CD4-positive, alpha-beta T cell treated with Interleukin-1 beta for 1 hour (primary cell): ENCODE results near the gene ATP6V1F.

ENCODE experiments used
- DNase-seq, 2 donors: peaks; one replicate each; pipeline ENCODE4 v3.0.0-alpha.2; 2020 to 2022

ATP6V1F gene

DNA sequence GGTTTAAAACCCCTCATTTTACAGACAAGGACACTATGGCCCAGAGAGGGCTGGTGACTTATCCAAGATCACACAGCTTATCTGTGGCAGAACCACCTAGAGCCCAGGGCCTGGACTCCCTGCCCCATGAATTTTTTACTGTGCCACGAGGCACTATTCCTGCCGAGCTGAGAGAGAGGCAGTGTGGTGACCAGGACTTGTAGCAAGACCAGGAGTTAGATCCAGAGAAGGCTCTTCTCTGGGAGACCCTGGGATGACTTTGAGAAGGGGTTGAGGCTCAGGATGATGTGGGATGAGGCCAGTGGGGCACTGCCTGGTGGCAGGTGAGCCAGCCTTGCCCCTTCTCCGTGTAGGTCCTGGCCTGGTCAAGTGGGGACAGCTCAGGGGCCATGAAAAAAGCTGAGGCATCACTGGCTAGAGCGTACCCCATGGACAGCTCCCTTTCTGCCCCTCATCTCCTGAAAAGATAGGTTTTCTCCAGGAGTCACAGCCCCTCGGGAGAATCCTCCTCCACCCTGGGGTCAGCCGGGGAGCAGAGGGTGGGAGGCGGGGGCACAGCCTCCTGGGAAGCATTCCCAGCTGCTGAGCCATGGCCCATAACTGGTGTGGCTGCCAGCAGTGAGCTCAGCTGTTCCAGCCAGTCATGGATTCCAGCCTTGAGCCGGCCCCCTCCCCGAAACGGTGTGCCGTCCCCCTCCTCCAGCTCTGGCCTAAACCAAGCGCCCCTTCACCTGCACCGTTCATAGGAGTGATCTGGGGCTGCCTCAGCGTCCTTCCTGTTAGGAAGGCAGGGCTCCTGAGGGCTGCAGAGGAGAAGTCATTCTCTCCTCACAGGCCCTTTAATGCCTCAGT, 26.6 kb upstream of the ATP6V1F start:
- no peak for DNase-seq

DNA sequence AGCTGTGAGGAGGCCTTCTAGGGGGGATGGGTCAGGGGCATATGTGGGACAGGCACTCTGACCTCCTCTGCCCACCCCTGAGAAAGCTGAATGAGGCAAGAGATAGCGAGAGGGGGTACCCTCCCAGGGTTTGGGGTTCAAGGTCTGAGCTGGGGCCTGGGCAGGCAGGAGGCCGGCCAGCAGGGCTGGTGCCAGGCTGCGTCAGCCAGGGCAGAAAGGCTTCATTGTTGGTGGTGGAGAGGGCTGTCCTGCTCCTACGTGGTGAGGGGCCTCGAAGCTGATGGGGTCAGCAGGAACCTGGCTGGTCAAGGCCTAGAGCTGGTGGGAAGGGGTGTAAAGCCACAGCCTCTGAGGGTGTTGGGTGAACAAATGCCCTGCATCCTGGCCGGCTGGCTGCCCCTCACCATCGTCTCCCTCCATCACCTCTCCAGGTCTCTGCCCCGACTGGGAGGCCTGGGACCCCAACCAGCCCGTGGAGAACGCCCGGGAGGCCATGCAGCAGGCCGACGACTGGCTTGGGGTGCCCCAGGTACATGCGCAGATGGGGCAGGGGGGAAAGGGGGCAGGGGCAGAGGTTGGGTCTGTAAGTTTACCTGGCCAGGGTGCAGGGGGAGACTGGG, 25.8 kb upstream of the ATP6V1F start:
- DNase-seq: no peak

DNA sequence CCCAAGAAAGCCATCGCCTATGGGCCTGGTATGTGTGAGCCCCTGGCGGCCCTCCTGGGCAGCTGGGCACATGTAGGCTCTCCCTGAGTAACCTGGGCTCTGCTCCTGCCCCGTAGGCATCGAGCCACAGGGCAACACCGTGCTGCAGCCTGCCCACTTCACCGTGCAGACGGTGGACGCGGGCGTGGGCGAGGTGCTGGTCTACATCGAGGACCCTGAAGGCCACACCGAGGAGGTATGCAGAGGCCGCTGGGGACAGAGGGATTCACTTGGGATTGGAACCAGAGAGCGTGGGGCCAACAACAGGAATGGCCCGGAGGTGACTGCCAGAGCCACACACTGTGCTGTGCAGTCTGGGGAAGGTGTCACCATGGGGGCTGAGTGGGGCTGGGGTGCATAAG, 25.1 kb upstream of the ATP6V1F start:
- DNase-seq: no peak

DNA sequence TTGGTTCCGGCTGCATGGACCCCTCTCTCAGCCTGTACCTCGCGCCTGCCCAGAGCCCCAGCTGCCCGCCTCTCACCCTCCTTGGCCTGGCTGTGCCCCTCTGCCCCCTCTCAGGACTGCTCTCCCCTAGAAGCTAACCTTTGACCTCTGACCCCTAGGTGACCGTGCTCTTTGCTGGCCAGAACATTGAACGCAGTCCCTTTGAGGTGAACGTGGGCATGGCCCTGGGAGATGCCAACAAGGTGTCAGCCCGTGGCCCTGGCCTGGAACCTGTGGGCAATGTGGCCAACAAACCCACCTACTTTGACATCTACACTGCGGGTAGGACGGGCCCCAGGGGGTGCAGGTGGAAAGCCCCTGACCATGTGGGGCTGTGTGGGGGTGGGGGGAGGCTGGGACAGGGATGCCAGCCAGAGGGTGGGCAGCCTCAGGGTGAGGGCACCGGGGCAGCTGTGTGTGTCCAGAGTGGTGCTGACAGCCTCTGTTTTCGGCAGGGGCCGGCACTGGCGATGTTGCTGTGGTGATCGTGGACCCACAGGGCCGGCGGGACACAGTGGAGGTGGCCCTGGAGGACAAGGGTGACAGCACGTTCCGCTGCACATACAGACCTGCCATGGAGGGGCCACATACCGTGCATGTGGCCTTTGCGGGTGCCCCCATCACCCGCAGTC, 24.4 kb upstream of the ATP6V1F start:
- no peak for DNase-seq

DNA sequence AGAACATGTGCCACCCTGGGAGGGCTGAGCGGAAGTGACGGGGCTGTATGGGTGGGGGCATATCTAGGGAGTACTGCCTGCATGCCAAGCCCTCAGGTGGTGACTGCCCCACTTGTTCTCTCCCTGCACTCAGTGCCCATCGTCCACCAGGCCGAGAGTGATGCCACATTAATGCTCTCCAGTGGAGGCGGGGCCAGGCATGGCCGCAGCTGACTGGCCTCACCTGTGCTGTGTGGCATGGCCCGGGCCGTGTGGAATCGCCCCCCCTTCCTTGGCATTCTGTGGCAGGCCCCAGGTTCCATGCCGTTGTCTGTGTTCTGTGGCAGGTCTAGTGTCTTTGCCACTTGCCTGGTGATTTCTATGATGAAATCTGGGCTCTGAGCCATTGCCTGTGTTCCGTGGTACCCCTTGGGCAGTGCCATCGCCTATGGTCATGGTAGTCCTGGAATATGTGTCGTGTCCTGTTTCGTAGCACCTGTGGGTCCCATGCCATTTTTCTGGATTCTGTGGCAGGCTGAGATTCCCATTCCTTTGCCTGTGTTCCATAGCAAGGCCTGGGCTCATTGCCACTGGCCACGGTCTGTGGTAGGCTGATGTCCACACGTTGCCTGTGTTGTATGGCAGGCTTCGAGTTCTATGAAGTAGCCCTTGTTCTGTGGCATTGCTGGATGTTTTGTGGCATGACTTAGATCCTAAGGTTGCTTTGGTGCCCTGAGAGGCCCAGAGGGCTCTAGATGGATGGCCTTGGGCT, 23.5 kb upstream of the ATP6V1F start:
- DNase-seq: no peak

DNA sequence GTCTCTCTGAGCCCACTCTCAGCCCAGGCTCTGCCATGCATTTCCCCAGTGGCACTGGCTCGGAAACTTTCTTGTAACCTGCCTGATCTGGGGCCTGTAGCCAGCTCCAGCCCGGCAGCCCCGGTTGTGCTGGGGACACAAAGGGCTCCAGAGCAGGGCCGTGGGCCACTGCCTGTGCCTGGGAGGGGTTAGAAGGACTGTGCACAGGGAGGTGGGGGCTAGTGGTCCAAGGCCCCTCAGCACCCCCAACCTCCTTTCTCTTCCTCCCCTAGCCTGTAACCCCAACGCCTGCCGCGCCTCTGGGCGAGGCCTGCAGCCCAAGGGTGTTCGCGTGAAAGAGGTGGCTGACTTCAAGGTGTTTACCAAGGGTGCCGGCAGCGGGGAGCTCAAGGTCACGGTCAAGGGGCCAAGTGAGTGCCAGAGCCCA, 22.9 kb upstream of the ATP6V1F start:
- no peak for DNase-seq

DNA sequence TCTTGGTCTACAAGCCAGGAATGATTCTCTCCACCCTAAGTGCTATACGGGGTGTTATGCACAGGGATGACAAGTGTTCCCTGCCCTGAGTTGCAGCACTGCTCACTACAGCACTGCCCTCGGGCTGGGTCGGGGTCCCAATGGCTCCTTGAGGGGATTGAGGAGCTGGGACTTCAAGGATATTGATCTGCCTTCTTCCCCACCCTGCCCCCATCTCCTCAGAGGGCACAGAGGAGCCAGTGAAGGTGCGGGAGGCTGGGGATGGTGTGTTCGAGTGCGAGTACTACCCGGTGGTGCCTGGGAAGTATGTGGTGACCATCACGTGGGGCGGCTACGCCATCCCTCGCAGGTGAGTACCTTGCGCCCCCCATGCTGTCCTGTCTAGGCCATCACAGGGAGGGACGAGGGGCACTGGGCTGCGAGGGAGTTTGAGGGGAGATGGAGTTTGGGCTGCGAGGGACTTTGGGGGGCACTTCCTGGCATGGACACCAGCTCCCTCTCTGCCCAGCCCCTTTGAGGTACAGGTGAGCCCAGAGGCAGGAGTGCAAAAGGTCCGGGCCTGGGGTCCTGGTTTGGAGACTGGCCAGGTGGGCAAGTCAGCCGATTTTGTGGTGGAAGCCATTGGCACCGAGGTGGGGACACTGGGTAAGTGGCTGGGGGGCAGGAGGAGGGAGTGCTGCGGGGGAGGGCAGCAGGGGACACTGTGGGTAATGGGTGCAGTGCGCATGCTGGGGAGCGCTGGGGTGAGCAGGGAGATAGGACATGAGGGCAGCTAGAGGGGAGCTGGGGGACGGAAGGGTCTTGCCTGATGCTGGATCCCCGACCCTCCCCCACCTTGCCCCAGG, 22.1 kb upstream of the ATP6V1F start:
- no peak for DNase-seq

DNA sequence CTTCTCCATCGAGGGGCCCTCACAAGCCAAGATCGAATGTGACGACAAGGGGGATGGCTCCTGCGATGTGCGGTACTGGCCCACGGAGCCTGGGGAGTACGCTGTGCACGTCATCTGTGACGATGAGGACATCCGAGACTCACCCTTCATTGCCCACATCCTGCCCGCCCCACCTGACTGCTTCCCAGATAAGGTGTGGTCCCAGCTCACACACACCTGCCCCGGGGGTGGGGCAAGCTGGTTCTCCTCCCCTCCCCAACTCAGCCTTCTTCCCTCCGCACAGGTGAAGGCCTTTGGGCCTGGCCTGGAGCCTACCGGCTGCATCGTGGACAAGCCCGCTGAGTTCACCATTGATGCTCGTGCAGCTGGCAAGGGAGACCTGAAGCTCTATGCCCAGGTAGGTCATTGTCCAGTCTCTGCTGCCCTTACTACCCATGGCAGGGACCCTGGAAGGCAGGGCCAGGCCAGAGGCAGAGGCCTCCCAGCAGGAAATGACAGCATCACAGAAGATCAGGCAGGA, 21.4 kb upstream of the ATP6V1F start:
- DNase-seq: peak; percentile 12 to 18

DNA sequence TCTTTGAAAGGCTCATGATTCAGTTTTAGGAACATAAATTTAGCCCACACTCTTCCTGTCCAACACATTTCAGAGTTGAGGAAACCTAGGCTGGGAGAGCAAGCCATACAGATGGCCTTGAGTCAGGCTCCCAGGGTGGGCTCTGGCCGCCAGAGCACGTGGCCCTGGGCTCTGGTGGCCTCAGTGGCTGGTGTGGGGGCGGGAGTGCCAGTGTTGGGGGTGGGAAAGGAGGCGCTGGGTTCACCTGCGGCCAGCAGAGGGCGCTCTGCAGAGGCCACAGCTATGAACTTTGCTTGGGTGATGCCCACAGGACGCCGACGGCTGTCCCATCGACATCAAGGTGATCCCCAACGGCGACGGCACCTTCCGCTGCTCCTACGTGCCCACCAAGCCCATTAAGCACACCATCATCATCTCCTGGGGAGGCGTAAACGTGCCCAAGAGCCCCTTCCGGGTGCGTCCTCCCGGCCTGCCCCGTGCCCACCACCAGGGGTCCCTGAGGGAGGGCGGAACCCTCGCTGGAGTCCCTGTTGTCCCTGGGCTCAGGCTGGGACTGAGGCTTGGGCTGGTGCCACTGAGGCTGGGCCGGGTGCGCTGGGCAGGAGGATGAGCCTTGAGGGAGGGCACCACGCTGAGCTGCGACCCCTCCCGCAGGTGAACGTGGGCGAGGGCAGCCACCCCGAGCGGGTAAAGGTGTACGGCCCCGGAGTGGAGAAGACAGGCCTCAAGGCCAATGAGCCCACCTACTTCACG, 20.6 kb upstream of the ATP6V1F start:
- peak; percentile 46 to 55 for DNase-seq

DNA sequence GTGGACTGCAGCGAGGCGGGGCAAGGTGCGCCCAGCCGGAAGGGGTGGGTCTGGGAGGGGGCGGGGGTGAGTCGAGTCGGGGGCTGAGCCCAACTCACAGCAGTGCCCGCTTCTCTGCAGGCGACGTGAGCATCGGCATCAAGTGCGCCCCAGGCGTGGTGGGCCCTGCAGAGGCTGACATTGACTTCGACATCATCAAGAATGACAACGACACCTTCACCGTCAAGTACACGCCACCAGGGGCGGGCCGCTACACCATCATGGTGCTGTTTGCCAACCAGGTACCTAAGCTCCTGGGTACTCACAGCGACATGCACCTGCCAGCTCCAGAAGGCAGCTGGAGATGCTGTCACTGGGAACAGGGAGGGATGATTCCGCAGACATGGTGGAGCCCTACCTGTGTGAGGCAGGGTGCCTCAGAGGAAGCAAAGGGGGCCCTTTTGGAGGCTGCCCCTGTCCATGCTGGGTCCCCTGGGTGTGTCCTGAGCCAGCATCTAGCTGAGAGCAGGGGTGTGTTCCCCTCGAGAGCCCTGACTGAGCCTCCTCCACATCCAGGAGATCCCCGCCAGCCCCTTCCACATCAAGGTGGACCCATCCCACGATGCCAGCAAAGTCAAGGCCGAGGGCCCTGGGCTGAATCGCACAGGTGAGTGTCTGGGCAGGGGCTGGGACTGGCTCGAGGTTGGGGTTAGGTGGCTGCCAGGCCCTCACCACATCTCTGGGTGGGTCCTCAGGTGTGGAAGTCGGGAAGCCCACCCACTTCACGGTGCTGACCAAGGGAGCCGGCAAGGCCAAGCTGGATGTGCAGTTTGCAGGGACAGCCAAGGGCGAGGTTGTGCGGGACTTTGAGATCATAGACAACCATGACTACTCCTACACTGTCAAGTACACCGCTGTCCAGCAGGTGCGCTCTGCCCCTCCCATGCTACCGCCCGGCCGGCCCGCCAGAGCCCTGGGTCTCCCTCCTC, 19.7 kb upstream of the ATP6V1F start:
- DNase-seq: no peak

DNA sequence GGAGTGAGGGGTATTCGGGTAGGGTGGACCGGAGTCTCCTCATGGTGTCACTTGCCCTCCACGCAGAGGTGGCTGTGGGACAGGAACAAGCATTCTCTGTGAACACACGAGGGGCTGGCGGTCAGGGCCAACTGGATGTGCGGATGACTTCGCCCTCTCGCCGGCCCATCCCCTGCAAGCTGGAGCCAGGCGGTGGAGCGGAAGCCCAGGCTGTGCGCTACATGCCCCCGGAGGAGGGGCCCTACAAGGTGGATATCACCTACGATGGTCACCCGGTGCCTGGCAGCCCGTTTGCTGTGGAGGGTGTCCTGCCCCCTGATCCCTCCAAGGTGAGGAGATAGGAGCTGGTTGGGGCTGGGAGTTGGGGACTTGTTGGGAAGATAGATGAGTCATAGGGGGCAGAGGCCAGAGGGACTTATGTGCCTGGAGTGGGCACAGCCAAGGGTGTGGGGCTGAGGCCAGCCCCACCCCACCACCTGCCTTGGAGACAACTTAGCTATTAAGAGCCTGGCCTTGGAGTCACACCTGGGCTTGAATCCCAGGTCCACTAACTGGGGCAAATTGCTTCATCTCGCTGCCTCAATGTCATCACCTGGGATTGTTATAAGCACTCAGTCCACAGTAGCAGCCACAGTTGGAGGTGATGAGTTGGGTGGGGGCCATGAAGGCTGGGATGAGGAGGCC, 18.6 kb upstream of the ATP6V1F start:
- no peak for DNase-seq

DNA sequence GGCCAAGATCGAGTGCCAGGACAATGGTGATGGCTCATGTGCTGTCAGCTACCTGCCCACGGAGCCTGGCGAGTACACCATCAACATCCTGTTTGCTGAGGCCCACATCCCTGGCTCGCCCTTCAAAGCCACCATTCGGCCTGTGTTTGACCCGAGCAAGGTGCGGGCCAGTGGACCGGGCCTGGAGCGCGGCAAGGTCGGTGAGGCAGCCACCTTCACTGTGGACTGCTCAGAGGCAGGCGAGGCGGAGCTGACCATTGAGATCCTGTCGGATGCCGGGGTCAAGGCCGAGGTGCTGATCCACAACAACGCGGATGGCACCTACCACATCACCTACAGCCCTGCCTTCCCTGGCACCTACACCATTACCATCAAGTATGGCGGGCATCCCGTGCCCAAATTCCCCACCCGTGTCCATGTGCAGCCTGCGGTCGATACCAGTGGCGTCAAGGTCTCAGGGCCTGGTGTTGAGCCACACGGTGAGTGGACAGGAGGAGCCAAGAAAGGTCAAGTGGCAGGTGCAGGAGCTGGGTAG, 17.8 kb upstream of the ATP6V1F start:
- DNase-seq: no peak

DNA sequence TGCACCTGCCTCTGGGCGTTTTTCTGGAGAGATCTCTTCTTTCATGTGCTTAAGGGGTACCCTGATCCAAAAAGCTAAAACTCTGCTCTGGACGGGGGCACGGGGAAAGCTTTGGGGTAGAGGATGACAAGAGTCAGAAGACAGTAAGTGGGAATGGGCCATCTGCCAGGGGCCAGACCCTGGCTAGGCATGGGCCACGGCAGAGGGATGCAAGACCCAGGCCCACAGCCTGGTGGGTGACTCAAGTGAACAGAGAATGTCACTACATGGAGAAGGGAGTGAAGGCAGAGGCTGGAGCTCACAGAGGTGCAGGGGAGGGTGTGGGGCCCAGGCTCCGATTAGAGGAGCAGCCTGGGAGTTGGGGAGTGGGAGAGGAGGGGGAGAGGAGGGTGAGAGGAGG, 17.2 kb upstream of the ATP6V1F start:
- DNase-seq: no peak

DNA sequence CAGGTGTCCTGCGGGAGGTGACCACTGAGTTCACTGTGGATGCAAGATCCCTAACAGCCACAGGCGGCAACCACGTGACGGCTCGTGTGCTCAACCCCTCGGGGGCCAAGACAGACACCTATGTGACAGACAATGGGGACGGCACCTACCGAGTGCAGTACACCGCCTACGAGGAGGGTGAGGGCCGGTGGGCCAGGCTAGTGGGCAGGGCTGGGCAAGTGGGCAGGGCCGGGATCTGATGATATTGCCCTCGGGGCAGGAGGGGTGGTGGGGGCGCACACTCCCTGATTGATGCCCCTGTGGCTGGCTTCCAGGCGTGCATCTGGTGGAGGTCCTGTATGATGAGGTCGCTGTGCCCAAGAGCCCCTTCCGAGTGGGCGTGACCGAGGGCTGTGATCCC, 16.7 kb upstream of the ATP6V1F start:
- no peak for DNase-seq

DNA sequence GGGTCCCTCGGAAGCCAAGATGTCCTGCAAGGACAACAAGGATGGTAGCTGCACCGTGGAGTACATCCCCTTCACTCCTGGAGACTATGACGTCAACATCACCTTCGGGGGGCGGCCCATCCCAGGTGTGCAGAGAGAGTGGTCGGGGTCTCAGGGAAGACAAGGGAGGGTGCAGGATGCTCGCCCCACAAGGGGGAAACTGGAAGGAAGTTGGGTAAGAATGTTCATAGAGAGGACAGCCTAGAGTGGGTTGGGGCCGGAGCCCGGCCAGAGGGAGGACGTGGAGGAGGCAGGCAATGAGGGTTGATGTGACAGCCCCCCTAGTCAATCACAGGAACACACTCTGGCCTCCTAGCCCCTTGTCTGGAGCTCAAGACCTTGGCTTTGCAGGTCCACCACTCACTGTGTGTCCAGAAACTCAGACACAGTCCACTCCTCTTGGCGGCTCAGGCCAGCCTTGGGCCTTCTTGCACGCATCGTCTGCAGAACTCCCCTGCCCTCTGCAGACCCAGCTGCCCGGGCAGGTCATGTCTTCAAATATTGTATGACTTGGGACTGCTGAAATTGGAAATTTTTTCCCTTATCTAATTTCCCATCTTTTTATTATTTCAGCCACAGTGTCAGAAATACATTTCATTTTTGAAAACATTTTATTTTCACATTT, 15.7 kb upstream of the ATP6V1F start:
- DNase-seq: no peak

DNA sequence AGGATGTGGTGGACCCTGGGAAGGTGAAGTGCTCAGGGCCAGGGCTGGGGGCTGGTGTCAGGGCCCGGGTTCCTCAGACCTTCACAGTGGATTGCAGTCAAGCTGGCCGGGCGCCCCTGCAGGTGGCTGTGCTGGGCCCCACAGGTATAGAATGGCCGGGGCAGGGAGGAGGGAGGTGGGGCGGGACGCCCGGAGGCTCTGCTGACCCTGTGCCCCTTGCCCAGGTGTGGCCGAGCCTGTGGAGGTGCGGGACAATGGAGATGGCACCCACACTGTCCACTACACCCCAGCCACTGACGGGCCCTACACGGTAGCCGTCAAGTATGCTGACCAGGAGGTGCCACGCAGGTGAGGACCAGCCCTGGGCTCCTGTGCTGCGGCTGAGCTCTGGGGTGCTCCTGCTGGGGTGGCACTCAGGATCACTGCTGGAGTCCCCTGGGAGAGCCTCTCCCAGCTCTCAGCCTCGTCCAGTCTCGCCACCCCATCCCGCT, 14.9 kb upstream of the ATP6V1F start:
- DNase-seq: no peak

DNA sequence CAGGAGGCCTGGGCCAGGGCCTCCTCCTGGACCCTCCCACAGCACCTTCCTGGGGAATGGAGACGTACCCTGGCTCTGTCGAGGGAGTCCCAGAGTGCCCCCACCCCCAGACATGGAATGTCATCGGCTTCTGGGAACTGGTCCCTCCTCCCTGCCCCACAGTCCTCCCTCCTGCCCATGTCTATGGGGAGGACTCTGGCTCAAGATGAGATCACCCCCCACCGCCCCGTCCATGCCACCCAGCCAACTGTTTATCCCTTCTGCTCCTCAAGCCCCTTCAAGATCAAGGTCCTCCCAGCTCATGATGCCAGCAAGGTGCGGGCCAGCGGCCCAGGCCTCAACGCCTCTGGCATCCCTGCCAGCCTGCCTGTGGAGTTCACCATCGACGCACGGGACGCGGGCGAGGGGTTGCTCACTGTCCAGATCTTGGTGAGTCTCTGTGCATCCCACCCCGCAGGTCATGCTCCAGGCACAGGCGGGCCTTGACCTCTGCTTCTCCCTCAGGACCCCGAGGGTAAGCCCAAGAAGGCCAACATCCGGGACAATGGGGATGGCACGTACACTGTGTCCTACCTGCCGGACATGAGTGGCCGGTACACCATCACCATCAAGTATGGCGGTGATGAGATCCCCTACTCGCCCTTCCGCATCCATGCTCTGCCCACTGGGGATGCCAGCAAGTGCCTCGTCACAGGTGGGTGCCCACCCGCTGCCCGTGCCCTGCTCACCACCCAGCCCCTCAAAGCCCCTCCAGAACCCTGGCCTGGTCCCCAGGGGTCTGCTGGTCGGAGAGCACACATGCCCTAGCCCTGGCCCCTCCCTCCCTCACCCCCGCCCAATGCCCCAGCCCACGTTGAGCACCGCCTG, 14.1 kb upstream of the ATP6V1F start:
- no peak for DNase-seq
